ENCODE data around the gene HSP90AA1. TPM values are rescaled to one million over a fixed set of nuclear protein-coding genes. Genes with fewer than 3 reads are reported as not detected.

HSP90AA1 gene
- total RNA-seq, 2 donors from 2014 or later: 353 to 377 TPM

GRCh38 chr14:102052522-102052921 lies 34.3 kb downstream of the HSP90AA1 start:
- no peak for DNase-seq
- Mint-ChIP-seq H3K9me3 (no peaks in the 10 kb centered on the region), H3K36me3 (ENCODE audit: insufficient read depth in 2 of 2) (peaks cover 0 to 15% of the 10 kb centered on the region in 2 donors), H3K27ac (no peak overlapping the region), H3K27me3 (ENCODE audit: low read depth) (no peaks in the 10 kb centered on the region), H3K4me1 (ENCODE audit: low read depth) (no peaks in the 10 kb centered on the region), H3K4me3 (no peak overlapping the region)
- ATAC-seq (replicated peaks in 1 of 2): no peak

- DNase-seq (no peak), ATAC-seq (replicated peaks in 1 of 2) (no peak)
- no peaks in the 10 kb centered on the region for H3K27me3 Mint-ChIP-seq (ENCODE audit: low read depth)
- H3K4me1 Mint-ChIP-seq (ENCODE audit: low read depth): no peaks in the 10 kb centered on the region
- peaks cover 0 to 19% of the 10 kb centered on the region in 2 donors for H3K36me3 Mint-ChIP-seq (ENCODE audit: insufficient read depth in 2 of 2)
- H3K9me3 Mint-ChIP-seq: no peaks in the 10 kb centered on the region
- H3K4me3 Mint-ChIP-seq: no peak overlapping the region
- H3K27ac Mint-ChIP-seq: no peak overlapping the region
These were observed 36.2 kb downstream of the HSP90AA1 start for GRCh38 chr14:102050625-102051024.

- Mint-ChIP-seq H3K27me3 (ENCODE audit: low read depth) (no peaks in the 10 kb centered on the region), H3K27ac (no peak overlapping the region)
- ATAC-seq (replicated peaks in 1 of 2): no peak
These were observed 36.8 kb downstream of the HSP90AA1 start for GRCh38 chr14:102050026-102050405.

GRCh38 chr14:102049258-102050025 lies 37.4 kb downstream of the HSP90AA1 start:
- no peaks in the 10 kb centered on the region for H3K9me3 Mint-ChIP-seq
- H3K27me3 Mint-ChIP-seq (ENCODE audit: low read depth): no peaks in the 10 kb centered on the region
- peaks cover 0 to 20% of the 10 kb centered on the region in 2 donors for H3K36me3 Mint-ChIP-seq (ENCODE audit: insufficient read depth in 2 of 2)
- no peaks in the 10 kb centered on the region for H3K4me1 Mint-ChIP-seq (ENCODE audit: low read depth)
- ATAC-seq (replicated peaks in 1 of 2): no peak
- H3K27ac Mint-ChIP-seq: no peak overlapping the region
- no peak overlapping the region for H3K4me3 Mint-ChIP-seq
- no peak for DNase-seq

More at GRCh38 chr14:102050026-102050405, 36.8 kb downstream of the HSP90AA1 start:
- Mint-ChIP-seq H3K36me3 (ENCODE audit: insufficient read depth in 2 of 2) (peaks cover 0 to 20% of the 10 kb centered on the region in 2 donors), H3K4me1 (ENCODE audit: low read depth) (no peaks in the 10 kb centered on the region), H3K4me3 (no peak overlapping the region), H3K9me3 (no peaks in the 10 kb centered on the region)
- DNase-seq: no peak

GRCh38 chr14:102047808-102048540 lies 38.9 kb downstream of the HSP90AA1 start:
- Mint-ChIP-seq H3K9me3 (no peaks in the 10 kb centered on the region), H3K4me1 (ENCODE audit: low read depth) (no peaks in the 10 kb centered on the region), H3K27me3 (ENCODE audit: low read depth) (no peaks in the 10 kb centered on the region), H3K4me3 (no peak overlapping the region), H3K27ac (no peak overlapping the region), H3K36me3 (ENCODE audit: insufficient read depth in 2 of 2) (peaks cover 1 to 22% of the 10 kb centered on the region in 2 donors)
- DNase-seq (no peak), ATAC-seq (replicated peaks in 1 of 2) (no peak)

GRCh38 chr14:102046337-102047278 lies 40.2 kb downstream of the HSP90AA1 start:
- DNase-seq: peak; percentile 25 to 27
- peaks cover 1 to 24% of the 10 kb centered on the region in 2 donors for H3K36me3 Mint-ChIP-seq (ENCODE audit: insufficient read depth in 2 of 2)
- H3K9me3 Mint-ChIP-seq: no peaks in the 10 kb centered on the region
- H3K4me3 Mint-ChIP-seq: no peak overlapping the region
- no peaks in the 10 kb centered on the region for H3K27me3 Mint-ChIP-seq (ENCODE audit: low read depth)
- peak overlapping the region; percentile 3 for H3K27ac Mint-ChIP-seq
- H3K4me1 Mint-ChIP-seq (ENCODE audit: low read depth): no peaks in the 10 kb centered on the region
- ATAC-seq (replicated peaks in 1 of 2): peak; percentile 51 to 71

- DNase-seq (no peak), ATAC-seq (replicated peaks in 1 of 2) (no peak)
- H3K9me3 Mint-ChIP-seq: no peaks in the 10 kb centered on the region
- no peaks in the 10 kb centered on the region for H3K4me1 Mint-ChIP-seq (ENCODE audit: low read depth)
- H3K27me3 Mint-ChIP-seq (ENCODE audit: low read depth): no peaks in the 10 kb centered on the region
- H3K36me3 Mint-ChIP-seq (ENCODE audit: insufficient read depth in 2 of 2): peaks cover 1 to 28% of the 10 kb centered on the region in 2 donors
- no peak overlapping the region for H3K4me3 Mint-ChIP-seq
- no peak overlapping the region for H3K27ac Mint-ChIP-seq
These were observed 42.3 kb downstream of the HSP90AA1 start for GRCh38 chr14:102044566-102044965.

GRCh38 chr14:102043251-102044025 lies 43.4 kb downstream of the HSP90AA1 start:
- Mint-ChIP-seq H3K4me1 (ENCODE audit: low read depth) (no peaks in the 10 kb centered on the region), H3K27me3 (ENCODE audit: low read depth) (no peaks in the 10 kb centered on the region), H3K27ac (no peak overlapping the region), H3K36me3 (ENCODE audit: insufficient read depth in 2 of 2) (peaks cover 6 to 34% of the 10 kb centered on the region in 2 donors), H3K4me3 (no peak overlapping the region), H3K9me3 (no peaks in the 10 kb centered on the region)
- ATAC-seq (replicated peaks in 1 of 2) (no peak), DNase-seq (no peak)

GRCh38 chr14:102042699-102043098 lies 44.1 kb downstream of the HSP90AA1 start:
- H3K36me3 Mint-ChIP-seq (ENCODE audit: insufficient read depth in 2 of 2): peaks cover 8 to 34% of the 10 kb centered on the region in 2 donors
- ATAC-seq (replicated peaks in 1 of 2) (no peak), DNase-seq (no peak)
- H3K4me3 Mint-ChIP-seq: no peak overlapping the region
- no peaks in the 10 kb centered on the region for H3K4me1 Mint-ChIP-seq (ENCODE audit: low read depth)
- no peak overlapping the region for H3K27ac Mint-ChIP-seq
- H3K9me3 Mint-ChIP-seq: no peaks in the 10 kb centered on the region
- H3K27me3 Mint-ChIP-seq (ENCODE audit: low read depth): no peaks in the 10 kb centered on the region

GRCh38 chr14:102040153-102040552 lies 46.7 kb downstream of the HSP90AA1 start:
- Mint-ChIP-seq H3K9me3 (no peaks in the 10 kb centered on the region), H3K27ac (no peak overlapping the region), H3K4me3 (no peak overlapping the region), H3K36me3 (ENCODE audit: insufficient read depth in 2 of 2) (peaks cover 8 to 30% of the 10 kb centered on the region in 2 donors), H3K27me3 (ENCODE audit: low read depth) (no peaks in the 10 kb centered on the region), H3K4me1 (ENCODE audit: low read depth) (no peaks in the 10 kb centered on the region)
- no peak for ATAC-seq (replicated peaks in 1 of 2)
- DNase-seq: no peak

- Mint-ChIP-seq H3K4me1 (ENCODE audit: low read depth) (no peaks in the 10 kb centered on the region), H3K9me3 (no peaks in the 10 kb centered on the region), H3K36me3 (ENCODE audit: insufficient read depth in 2 of 2) (peaks cover 12 to 32% of the 10 kb centered on the region in 2 donors), H3K4me3 (no peak overlapping the region), H3K27me3 (ENCODE audit: low read depth) (no peaks in the 10 kb centered on the region), H3K27ac (no peak overlapping the region)
- no peak for ATAC-seq (replicated peaks in 1 of 2)
- DNase-seq: no peak
These were observed 47.7 kb downstream of the HSP90AA1 start for GRCh38 chr14:102039157-102039556.

GRCh38 chr14:102037686-102038085 lies 49.2 kb downstream of the HSP90AA1 start:
- Mint-ChIP-seq H3K4me1 (ENCODE audit: low read depth) (no peaks in the 10 kb centered on the region), H3K9me3 (no peaks in the 10 kb centered on the region), H3K4me3 (no peak overlapping the region), H3K36me3 (ENCODE audit: insufficient read depth in 2 of 2) (peaks cover 16 to 37% of the 10 kb centered on the region in 2 donors), H3K27me3 (ENCODE audit: low read depth) (no peaks in the 10 kb centered on the region), H3K27ac (no peak overlapping the region)
- no peak for DNase-seq
- no peak for ATAC-seq (replicated peaks in 1 of 2)
